NCI-H526 (cell line): Measurements from ENCODE around the gene TP53TG5.
"Not testable (repeated sequence)": the region's sequence is repeated elsewhere in the genome, so short reads cannot be mapped to it uniquely, and the experiment has no call there.

Experiments used
- DNase-seq, 2 experiments: peaks; one replicate each; lab custom pipeline; 2025; lab: John Stamatoyannopoulos, UW

The TP53TG5 gene

DNA sequence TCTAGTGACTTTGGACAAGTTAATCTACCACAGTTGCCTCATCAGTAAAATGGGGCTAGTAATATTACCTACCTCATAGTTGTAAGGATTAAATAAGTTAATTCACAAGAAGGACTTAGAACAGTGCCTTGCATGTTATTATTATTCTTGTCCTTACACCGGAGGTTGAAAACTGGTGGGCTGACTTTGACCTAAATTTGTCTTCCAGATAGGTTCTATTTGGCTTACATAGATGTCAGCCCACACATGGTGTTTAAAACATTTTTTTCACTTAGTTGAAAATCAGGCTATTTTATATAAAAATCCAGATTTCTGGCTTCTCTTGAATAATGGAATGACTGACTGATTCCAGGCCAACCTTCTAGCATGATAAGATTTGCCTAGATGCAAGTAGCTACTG is 11.9 kb downstream of the TP53TG5 start:
- DNase-seq = no peak

- no peak for DNase-seq
These were observed 12.6 kb downstream of the TP53TG5 start for GRCh38 chr20:45365444-45365970.

GRCh38 chr20:45363611-45364492 is 14.3 kb downstream of the TP53TG5 start:
- peak in 1 of 2 experiments; percentile 49 for DNase-seq

DNA sequence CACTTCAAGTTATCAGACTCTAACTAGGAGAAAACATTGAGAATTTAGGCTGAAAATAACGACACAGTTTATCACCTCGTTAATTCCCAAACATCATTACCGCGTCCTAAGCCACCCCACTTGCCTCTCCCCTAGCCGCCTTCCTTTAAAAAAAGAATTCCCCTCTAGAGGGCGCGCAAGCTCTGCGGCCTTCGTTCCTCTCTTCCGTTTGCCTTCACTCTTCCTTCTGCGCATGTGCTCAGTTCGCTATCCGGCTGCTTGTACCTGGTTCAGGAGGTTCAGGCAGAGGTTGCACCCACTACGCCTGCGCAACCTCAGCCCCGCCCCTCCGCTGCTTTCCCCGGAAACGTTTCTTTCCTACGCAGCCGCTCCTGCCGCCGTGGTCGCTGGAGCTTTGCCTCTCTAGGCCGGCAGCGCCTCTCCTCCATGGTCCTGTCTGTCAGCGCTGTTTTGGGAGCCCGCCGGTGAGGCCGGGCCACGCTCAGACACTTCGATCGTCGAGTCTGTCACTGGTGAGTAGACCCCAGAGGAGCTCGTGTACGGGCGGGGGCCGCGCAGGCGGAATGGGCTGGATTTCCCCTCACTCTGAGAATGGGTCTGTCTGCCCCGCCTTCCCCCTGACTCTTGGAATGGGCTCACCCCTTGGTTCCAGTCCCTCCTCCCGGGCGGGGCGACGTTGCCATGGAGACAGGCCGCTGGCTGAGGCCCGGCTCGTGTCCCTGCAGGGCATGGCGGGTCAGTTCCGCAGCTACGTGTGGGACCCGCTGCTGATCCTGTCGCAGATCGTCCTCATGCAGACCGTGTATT is 15.1 kb downstream of the TP53TG5 start, which contains the start of gene SYS1:
Gene SYS1, plus strand, starts transcription at position 353 of the 807 bp plus-strand sequence. Its CDS starts 376 bp downstream, at position 729.
- DNase-seq = peak; percentile 99

DNA sequence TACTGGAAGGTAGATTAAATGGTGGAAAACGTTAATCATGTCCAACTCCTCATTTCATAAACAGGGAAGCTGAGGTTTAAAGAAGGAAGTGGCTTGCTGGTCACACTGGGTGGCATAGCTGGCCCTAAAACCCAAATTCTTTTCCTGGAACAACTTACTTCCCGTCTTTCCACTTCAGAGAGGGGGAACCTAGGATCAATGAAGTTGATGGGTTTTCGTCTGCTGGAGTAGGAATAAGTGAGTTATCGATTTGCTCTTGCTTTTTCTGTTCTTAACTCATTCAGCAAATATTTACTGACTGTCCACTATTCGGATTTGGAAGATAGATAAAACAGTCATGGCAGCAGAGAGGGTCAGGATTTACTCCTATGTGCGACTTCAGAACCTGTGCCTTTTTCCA is 16.3 kb downstream of the TP53TG5 start:
- no peak for DNase-seq

- peak in 1 of 2 experiments; percentile 18 for DNase-seq
These were observed 18.5 kb downstream of the TP53TG5 start for GRCh38 chr20:45359406-45360148.

GRCh38 chr20:45359069-45359405 is 19.1 kb downstream of the TP53TG5 start:
- no peak for DNase-seq

- DNase-seq = no peak
These were observed 19.6 kb downstream of the TP53TG5 start for GRCh38 chr20:45358282-45359068.

GRCh38 chr20:45355209-45356084 is 22.7 kb downstream of the TP53TG5 start:
- no peak for DNase-seq

GRCh38 chr20:45354423-45355208 is 23.5 kb downstream of the TP53TG5 start:
- no peak for DNase-seq

- no peak for DNase-seq
These were observed 24.4 kb downstream of the TP53TG5 start for GRCh38 chr20:45353746-45354145.

- no peak for DNase-seq
These were observed 25.4 kb downstream of the TP53TG5 start for GRCh38 chr20:45352729-45353128.

DNA sequence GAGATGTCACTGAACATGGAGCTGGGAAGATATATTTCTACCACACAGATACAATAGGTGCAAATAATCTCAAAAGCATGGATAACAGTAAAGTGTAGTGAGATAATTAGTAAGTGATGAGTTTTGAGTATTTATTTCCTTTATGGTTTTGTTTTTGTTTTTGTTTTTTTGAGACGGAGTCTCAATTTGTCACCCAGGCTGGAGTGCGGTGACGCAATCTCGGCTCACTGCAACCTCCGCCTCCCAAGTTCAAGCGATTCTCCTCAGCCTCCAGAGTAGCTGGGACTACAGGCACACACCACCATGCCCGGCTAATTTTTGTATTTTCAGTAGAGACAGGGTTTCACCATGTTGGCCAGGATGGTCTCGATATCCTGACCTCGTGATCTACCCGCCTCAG is 27.3 kb downstream of the TP53TG5 start:
- DNase-seq = not testable (repeated sequence)

DNA sequence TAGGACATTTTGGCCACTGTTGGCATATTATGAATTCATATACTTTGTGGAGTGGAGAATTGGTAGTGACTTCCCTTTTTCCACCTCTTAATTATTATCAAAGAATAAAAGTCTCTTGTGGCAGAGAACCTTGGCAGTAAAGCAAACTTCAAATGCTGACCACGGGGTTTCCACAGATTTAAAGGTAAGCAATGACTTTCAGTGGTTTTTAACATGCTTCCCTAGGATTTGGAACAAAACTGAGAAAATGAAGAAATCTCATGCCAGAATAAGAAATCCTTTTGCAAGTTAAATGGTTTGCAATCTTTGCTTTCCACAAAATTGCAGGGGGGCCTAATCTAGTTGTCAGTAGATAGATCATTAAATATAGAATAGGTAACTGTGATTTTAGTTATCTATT is 27.9 kb downstream of the TP53TG5 start:
- no peak for DNase-seq

- peak in 1 of 2 experiments; percentile 78 for DNase-seq
These were observed 30.0 kb downstream of the TP53TG5 start, which contains the start of gene SDC4 for GRCh38 chr20:45347936-45348778. Gene SDC4, minus strand, starts transcription at chr20:45348424. Its CDS starts 40 bp downstream, at chr20:45348384.

GRCh38 chr20:45347297-45347935 is 30.7 kb downstream of the TP53TG5 start:
- DNase-seq = no peak

GRCh38 chr20:45346851-45347250 is 31.3 kb downstream of the TP53TG5 start:
- no peak for DNase-seq

GRCh38 chr20:45346291-45346718 is 31.8 kb downstream of the TP53TG5 start:
- no peak for DNase-seq
